Retinal pigment epithelial cell (primary cell): Measurements from ENCODE around the gene GTPBP3.
"Not testable (repeated sequence)": the region's sequence is repeated elsewhere in the genome, so short reads cannot be mapped to it uniquely, and the experiment has no call there.

Source experiments
- DNase-seq: peaks from one replicate; pipeline ENCODE4 v3.0.0-alpha.2; 2010; ENCODE audit warnings: low read depth
- H3K4me3 ChIP-seq: 2 replicates; pipeline ENCODE4 v1.5.1; 2011; ENCODE audit warnings: mild to moderate bottlenecking, low read length, control low read depth, moderate library complexity
- CTCF ChIP-seq: conservative IDR thresholded peaks from 2 replicates; pipeline ENCODE4 v1.5.1; 2011; ENCODE audit warnings: low read depth, low read length, control low read depth, inconsistent platforms

Gene GTPBP3

DNA sequence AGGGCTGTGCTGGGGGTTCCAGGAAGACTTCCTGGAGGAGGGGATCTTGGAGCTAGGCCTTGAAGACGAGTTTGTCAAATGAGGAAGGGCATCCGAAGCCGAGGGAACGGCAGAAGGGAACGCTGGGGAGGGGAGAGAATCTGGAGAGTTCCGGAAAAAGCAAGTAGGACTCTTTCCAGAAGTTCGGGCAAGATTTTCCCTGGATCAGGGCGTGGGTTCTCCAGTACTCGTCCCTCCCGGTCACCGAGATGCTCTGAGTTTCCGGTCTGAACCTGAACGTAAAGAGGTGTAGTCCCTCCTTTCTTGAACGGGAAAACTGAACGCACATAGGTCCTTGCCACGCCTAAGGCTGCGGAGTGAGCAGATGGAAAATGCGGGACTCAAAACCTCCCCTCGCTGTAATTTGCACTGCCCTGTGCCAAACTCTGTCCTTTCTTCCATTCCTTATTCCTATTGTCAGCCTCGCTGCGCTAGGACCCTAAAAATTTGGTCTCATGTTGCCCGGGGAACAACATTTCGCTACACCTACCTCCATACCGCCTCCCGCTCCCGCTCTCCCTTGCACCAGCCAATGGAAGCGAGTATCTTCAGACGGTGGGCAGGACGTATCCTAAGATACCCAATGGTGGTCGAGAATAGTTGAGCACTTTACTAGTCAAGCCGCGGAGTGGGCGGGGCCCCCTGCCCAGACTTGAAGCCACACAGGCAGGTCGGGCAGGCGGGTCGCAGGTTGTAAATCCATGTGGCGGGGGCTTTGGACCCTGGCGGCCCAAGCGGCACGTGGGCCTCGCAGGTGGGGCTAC, at the start of gene GTPBP3:
Gene GTPBP3, plus strand, starts transcription at position 682 of the 803 bp plus-strand sequence. Its CDS starts 59 bp downstream, at position 741.
- peak; percentile 97 for DNase-seq
- TF ChIP-seq CTCF = no peak
- peak within 1 kb of the TSS; percentile 95 for H3K4me3 ChIP-seq

- no peak for DNase-seq
- H3K4me3 ChIP-seq = peak overlapping the region; percentile 14
- no peak for TF ChIP-seq CTCF
Observed at GRCh38 chr19:17289489-17289888, 47.9 kb upstream of the GTPBP3 start.

GRCh38 chr19:17292301-17293074, 44.9 kb upstream of the GTPBP3 start:
- peak overlapping the region; percentile 52 for H3K4me3 ChIP-seq
- peak; percentile 83 for TF ChIP-seq CTCF
- DNase-seq = no peak

- no peak for TF ChIP-seq CTCF
- DNase-seq = no peak
- H3K4me3 ChIP-seq = no peak overlapping the region
Observed at GRCh38 chr19:17293605-17294004, 43.7 kb upstream of the GTPBP3 start.

GRCh38 chr19:17294051-17294891, 43.1 kb upstream of the GTPBP3 start:
- H3K4me3 ChIP-seq = no peak overlapping the region
- DNase-seq = no peak
- no peak for TF ChIP-seq CTCF

GRCh38 chr19:17295551-17295950, 41.8 kb upstream of the GTPBP3 start:
- DNase-seq, H3K4me3 ChIP-seq: not testable (repeated sequence)

GRCh38 chr19:17296273-17296672, 41.1 kb upstream of the GTPBP3 start:
- no peak for DNase-seq
- H3K4me3 ChIP-seq = no peak overlapping the region

More at GRCh38 chr19:17296273-17296672, 41.1 kb upstream of the GTPBP3 start:
- peak; percentile 15 for TF ChIP-seq CTCF
